H9 (cell line): ENCODE measurements around the gene PPP3CA. TPM values are rescaled to one million over a fixed set of nuclear protein-coding genes. Genes with fewer than 3 reads are reported as not detected.

Experiments
- DNase-seq: peaks from one replicate; pipeline ENCODE4 v3.0.0-alpha.2; 2017
- H2AFZ ChIP-seq: one replicate; pipeline ENCODE4 v1.6.1; 2013; ENCODE audit warnings: mild to moderate bottlenecking, low read length, control low read depth, moderate library complexity
- H2AK5ac ChIP-seq: 2 replicates; pipeline ENCODE4 v1.6.1; 2013; ENCODE audit warnings: low read length, control low read depth, mixed read lengths; ENCODE audit not compliant: insufficient read length
- H2BK120ac ChIP-seq: one replicate; pipeline ENCODE4 v1.6.1; 2013; ENCODE audit warnings: low read depth, mild to moderate bottlenecking, low read length, control low read depth, inconsistent platforms; ENCODE audit not compliant: poor library complexity, severe bottlenecking
- H2BK12ac ChIP-seq: 2 replicates; pipeline ENCODE4 v1.6.1; 2013; ENCODE audit warnings: low read length, control low read depth, mixed read lengths, low read depth; ENCODE audit not compliant: insufficient read length
- H2BK15ac ChIP-seq: 2 replicates; pipeline ENCODE4 v1.6.1; 2013; ENCODE audit warnings: low read depth, low read length, control low read depth
- H2BK20ac ChIP-seq: one replicate; pipeline ENCODE4 v1.6.1; 2013; ENCODE audit warnings: low read depth, mild to moderate bottlenecking, low read length, control low read depth, inconsistent platforms; ENCODE audit not compliant: poor library complexity, severe bottlenecking
- H2BK5ac ChIP-seq: 2 replicates; pipeline ENCODE4 v1.6.1; 2013; ENCODE audit warnings: low read length, control low read depth, mixed read lengths; ENCODE audit not compliant: insufficient read length
- H3K14ac ChIP-seq: 2 replicates; pipeline ENCODE4 v1.6.1; 2013; ENCODE audit warnings: low read length, control low read depth; ENCODE audit not compliant: insufficient read depth
- H3K18ac ChIP-seq: 2 replicates; pipeline ENCODE4 v1.6.1; 2013; ENCODE audit warnings: low read depth, mild to moderate bottlenecking, mixed read lengths, low read length, control low read depth; ENCODE audit not compliant: insufficient read length
- H3K23ac ChIP-seq: 2 replicates; pipeline ENCODE4 v1.6.1; 2013; ENCODE audit warnings: low read length, control low read depth, mixed read lengths, low read depth; ENCODE audit not compliant: insufficient read length
- H3K23me2 ChIP-seq: 2 replicates; pipeline ENCODE4 v1.6.1; 2013; ENCODE audit warnings: low read depth, mild to moderate bottlenecking, mixed read lengths, low read length, control low read depth; ENCODE audit not compliant: insufficient read length, poor library complexity, severe bottlenecking
- H3K27ac ChIP-seq: 2 replicates; pipeline ENCODE4 v1.5.1; 2013; ENCODE audit warnings: low read length, control low read depth, mixed read lengths, low read depth; ENCODE audit not compliant: insufficient read length
- H3K27me3 ChIP-seq: 2 replicates; pipeline ENCODE4 v1.6.1; 2013; ENCODE audit warnings: low read length, control low read depth, inconsistent platforms; ENCODE audit not compliant: insufficient read depth
- H3K4ac ChIP-seq: 2 replicates; pipeline ENCODE4 v1.6.1; 2013; ENCODE audit warnings: low read depth, mild to moderate bottlenecking, control low read depth, inconsistent platforms, low read length, moderate library complexity
- H3K4me1 ChIP-seq: 2 replicates; pipeline ENCODE4 v1.6.1; 2013; ENCODE audit warnings: low read length, control low read depth, inconsistent platforms; ENCODE audit not compliant: insufficient read depth
- H3K4me2 ChIP-seq: 2 replicates; pipeline ENCODE4 v1.6.1; 2013; ENCODE audit warnings: low read length, control low read depth, mixed read lengths; ENCODE audit not compliant: insufficient read length, insufficient read depth
- H3K56ac ChIP-seq: 2 replicates; pipeline ENCODE4 v1.6.1; 2013; ENCODE audit warnings: low read depth, mild to moderate bottlenecking, mixed read lengths, low read length, control low read depth; ENCODE audit not compliant: insufficient read length
- H3K79me1 ChIP-seq: 2 replicates; pipeline ENCODE4 v1.6.1; 2013; ENCODE audit warnings: low read depth, mild to moderate bottlenecking, moderate library complexity, low read length, control low read depth, inconsistent platforms; ENCODE audit not compliant: insufficient read depth, poor library complexity, severe bottlenecking
- H3K79me2 ChIP-seq: 2 replicates; pipeline ENCODE4 v1.6.1; 2013; ENCODE audit warnings: low read length, control low read depth, inconsistent platforms; ENCODE audit not compliant: insufficient read depth
- H3K9ac ChIP-seq: 2 replicates; pipeline ENCODE4 v1.6.1; 2013; ENCODE audit warnings: low read length, control low read depth, mixed read lengths; ENCODE audit not compliant: insufficient read length; ENCODE audit errors: extremely low read depth
- H3K9me3 ChIP-seq: one replicate; pipeline ENCODE4 v1.6.1; 2013; ENCODE audit warnings: low read depth, low read length, inconsistent platforms; ENCODE audit not compliant: control insufficient read depth
- H3T11ph ChIP-seq: one replicate; pipeline ENCODE4 v1.6.1; 2013; ENCODE audit warnings: mild to moderate bottlenecking, low read length, control low read depth, inconsistent platforms
- H4K20me1 ChIP-seq: one replicate; pipeline ENCODE4 v1.6.1; 2013; ENCODE audit not compliant: control insufficient read depth, insufficient read length, insufficient read depth
- H4K5ac ChIP-seq: 2 replicates; pipeline ENCODE4 v1.6.1; 2013; ENCODE audit warnings: low read depth, mild to moderate bottlenecking, mixed read lengths, low read length, control low read depth; ENCODE audit not compliant: insufficient read length
- H4K8ac ChIP-seq: replicated peaks from 2 replicates; pipeline ENCODE4 v1.6.1; 2013; ENCODE audit warnings: low read length, control low read depth, mixed read lengths, low read depth; ENCODE audit not compliant: insufficient read length
- H4K91ac ChIP-seq: 2 replicates; pipeline ENCODE4 v1.6.1; 2013; ENCODE audit warnings: low read depth, mild to moderate bottlenecking, moderate library complexity, mixed read lengths, low read length, control low read depth; ENCODE audit not compliant: insufficient read length
- H3K27ac Mint-ChIP-seq, 3 experiments: 2 replicates in 2 of 3; 3 replicates in 1 of 3; pipeline ENCODE4 v1.8.0; 2020 to 2021; ENCODE audit warnings: mixed read lengths in 3 of 3, mild to moderate bottlenecking in 1 of 3, moderate library complexity in 1 of 3
- H3K27me3 Mint-ChIP-seq: 2 replicates; pipeline ENCODE4 v1.8.0; 2021; ENCODE audit warnings: low read depth, mild to moderate bottlenecking, moderate library complexity, mixed read lengths
- H3K36me3 Mint-ChIP-seq, 3 experiments: 2 replicates in 2 of 3; 3 replicates in 1 of 3; pipeline ENCODE4 v1.8.0; 2020 to 2021; ENCODE audit warnings: low read depth in 3 of 3, mixed read lengths in 3 of 3; ENCODE audit not compliant: insufficient read depth in 1 of 3
- H3K4me1 Mint-ChIP-seq, 2 experiments: 2 replicates each; pipeline ENCODE4 v1.8.0; 2020; ENCODE audit warnings: mixed read lengths in 2 of 2
- H3K4me3 Mint-ChIP-seq, 2 experiments: 2 replicates in 1 of 2; 3 replicates in 1 of 2; pipeline ENCODE4 v1.8.0; 2020 to 2021; ENCODE audit warnings: mild to moderate bottlenecking in 2 of 2, mixed read lengths in 2 of 2, moderate library complexity in 1 of 2
- H3K9me3 Mint-ChIP-seq, 2 experiments: 2 replicates in 1 of 2; 3 replicates in 1 of 2; pipeline ENCODE4 v1.8.0; 2020; ENCODE audit warnings: mild to moderate bottlenecking in 2 of 2, mixed read lengths in 2 of 2, moderate library complexity in 1 of 2
- WGBS: extraction: QIAGEN DNeasy Blood & Tissue Kit; methylation state at CpG from one replicate; pipeline ENCODE4 v1.1.7; 2013; ENCODE audit warnings: missing lambda C conversion rate, low lambda C conversion rate, mixed read lengths; ENCODE audit not compliant: insufficient read length; ENCODE audit errors: extremely low coverage; 5-methylcytosine and 5-hydroxymethylcytosine counted together
- total RNA-seq: library from RNA; stranded (reverse); gene quantifications from 2 replicates; pipeline ENCODE4 v1.2.1, GENCODE V29; 2021
- TF ChIP-seq, protein P1 (sequence below): fragments of 200-600 bp; sonication (generic); conservative IDR thresholded peaks from 3 replicates; pipeline ENCODE4 v1.8.0; 2021; ENCODE audit warnings: antibody characterized with exemption, mild to moderate bottlenecking

Gene PPP3CA
- total RNA-seq, 1 experiment from 2014 or later = 16.8 TPM

DNA sequence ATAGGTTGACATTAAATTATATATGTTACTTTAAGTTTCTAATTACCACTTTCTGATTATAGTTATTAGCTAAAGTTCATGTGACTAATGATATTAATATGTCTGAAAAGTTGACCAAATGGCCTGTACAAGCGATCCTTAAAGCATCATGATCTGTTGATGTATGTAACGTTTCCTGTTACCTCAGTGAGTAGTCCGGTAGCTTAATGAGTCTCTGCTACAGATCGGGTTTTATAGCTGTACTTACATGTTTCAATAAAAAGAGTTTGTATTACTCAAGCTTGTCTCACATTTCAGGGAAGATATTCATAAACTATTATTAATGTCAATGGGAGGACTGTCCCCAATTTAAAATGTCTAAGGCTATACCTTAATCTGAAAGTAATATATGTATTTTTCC is 246.3 kb downstream of the PPP3CA start:
- no peak overlapping the region for H4K8ac ChIP-seq
- no peaks in the 10 kb centered on the region for H4K20me1 ChIP-seq
- no peaks in the 10 kb centered on the region for H3K9me3 ChIP-seq
- H3K18ac ChIP-seq = no peak overlapping the region
- Mint-ChIP-seq H3K9me3 (no peaks in the 10 kb centered on the region), H3K27me3 (no peaks in the 10 kb centered on the region), H3K4me1 (peaks cover 25 to 27% of the 10 kb centered on the region in 2 experiments), H3K36me3 (peaks cover 0 to 2% (median 0%) of the 10 kb centered on the region in 3 experiments; a peak in 1 of 7 replicates), H3K4me3 (no peak overlapping the region), H3K27ac (no peak overlapping the region)
- peaks cover 3% of the 10 kb centered on the region; the same call in 1 of the 2 replicates for H3K4me1 ChIP-seq
- H2BK15ac ChIP-seq = no peak overlapping the region
- no peaks in the 10 kb centered on the region for H3K27me3 ChIP-seq
- no peak overlapping the region for H3K4me2 ChIP-seq
- no CpG with 5 or more reads among the region's 4 CpGs for WGBS
- no peak overlapping the region for H4K5ac ChIP-seq
- no peak overlapping the region for H4K91ac ChIP-seq
- no peak overlapping the region for H3K14ac ChIP-seq
- H3T11ph ChIP-seq = no peak overlapping the region
- H3K9ac ChIP-seq = no peak overlapping the region
- H3K4ac ChIP-seq = no peak overlapping the region
- H3K56ac ChIP-seq = no peak overlapping the region
- no peaks in the 10 kb centered on the region for H3K79me1 ChIP-seq
- H2BK5ac ChIP-seq = no peak overlapping the region
- H3K23me2 ChIP-seq = no peaks in the 10 kb centered on the region
- DNase-seq = no peak
- no peak overlapping the region for H2AFZ ChIP-seq
- H3K27ac ChIP-seq = no peak overlapping the region
- H2BK120ac ChIP-seq = no peak overlapping the region
- no peaks in the 10 kb centered on the region for H3K79me2 ChIP-seq
- no peak overlapping the region for H2BK20ac ChIP-seq
- TF ChIP-seq, protein P1, sequence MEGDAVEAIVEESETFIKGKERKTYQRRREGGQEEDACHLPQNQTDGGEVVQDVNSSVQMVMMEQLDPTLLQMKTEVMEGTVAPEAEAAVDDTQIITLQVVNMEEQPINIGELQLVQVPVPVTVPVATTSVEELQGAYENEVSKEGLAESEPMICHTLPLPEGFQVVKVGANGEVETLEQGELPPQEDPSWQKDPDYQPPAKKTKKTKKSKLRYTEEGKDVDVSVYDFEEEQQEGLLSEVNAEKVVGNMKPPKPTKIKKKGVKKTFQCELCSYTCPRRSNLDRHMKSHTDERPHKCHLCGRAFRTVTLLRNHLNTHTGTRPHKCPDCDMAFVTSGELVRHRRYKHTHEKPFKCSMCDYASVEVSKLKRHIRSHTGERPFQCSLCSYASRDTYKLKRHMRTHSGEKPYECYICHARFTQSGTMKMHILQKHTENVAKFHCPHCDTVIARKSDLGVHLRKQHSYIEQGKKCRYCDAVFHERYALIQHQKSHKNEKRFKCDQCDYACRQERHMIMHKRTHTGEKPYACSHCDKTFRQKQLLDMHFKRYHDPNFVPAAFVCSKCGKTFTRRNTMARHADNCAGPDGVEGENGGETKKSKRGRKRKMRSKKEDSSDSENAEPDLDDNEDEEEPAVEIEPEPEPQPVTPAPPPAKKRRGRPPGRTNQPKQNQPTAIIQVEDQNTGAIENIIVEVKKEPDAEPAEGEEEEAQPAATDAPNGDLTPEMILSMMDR = no peak
- H2AK5ac ChIP-seq = no peak overlapping the region
- H2BK12ac ChIP-seq = no peak overlapping the region
- H3K23ac ChIP-seq = no peak overlapping the region
